Measurements from ENCODE around the gene CIDEB.
"Not testable (repeated sequence)": the region's sequence is repeated elsewhere in the genome, so short reads cannot be mapped to it uniquely, and the experiment has no call there.

CIDEB gene

DNA sequence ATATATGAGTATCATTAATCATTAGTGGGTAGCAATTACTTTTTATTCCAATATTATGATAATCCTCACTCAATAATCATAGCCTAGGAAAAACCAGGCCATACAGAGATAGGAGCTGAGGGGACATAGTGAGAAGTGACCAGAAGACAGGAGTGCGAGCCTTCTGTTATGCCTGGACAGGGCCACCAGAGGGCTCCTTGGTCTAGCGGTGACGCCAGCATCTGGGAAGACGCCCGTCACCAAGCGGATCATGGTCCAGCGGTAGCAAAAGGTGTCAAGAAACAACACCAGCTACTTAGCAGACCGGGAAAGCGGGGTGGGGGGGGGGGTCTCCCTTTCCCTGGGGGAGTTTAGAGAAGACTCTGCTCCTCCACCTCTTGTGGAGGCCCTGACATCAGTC, 20.1 kb upstream of the CIDEB start:
- H3K27me3 ChIP-seq (ENCODE audit: insufficient read depth, low read length, poor library complexity); H3K4me3 ChIP-seq (ENCODE audit: low read depth in 1 of 2, low read length in 2 of 2); H3K27ac ChIP-seq (ENCODE audit: low read length); H3K9ac ChIP-seq (ENCODE audit: low read depth, low read length); ATAC-seq (ENCODE audit: insufficient read depth, low read depth); H3K4me2 ChIP-seq (ENCODE audit: insufficient read depth, low read length); H3K79me2 ChIP-seq (ENCODE audit: insufficient read depth, low read length); H2AFZ ChIP-seq (ENCODE audit: low read depth, low read length); H3K36me3 ChIP-seq (ENCODE audit: insufficient read depth, low read length); H3K9me3 ChIP-seq (ENCODE audit: insufficient read depth, low read length, severe bottlenecking): not testable (repeated sequence)
- TF ChIP-seq, protein P1, sequence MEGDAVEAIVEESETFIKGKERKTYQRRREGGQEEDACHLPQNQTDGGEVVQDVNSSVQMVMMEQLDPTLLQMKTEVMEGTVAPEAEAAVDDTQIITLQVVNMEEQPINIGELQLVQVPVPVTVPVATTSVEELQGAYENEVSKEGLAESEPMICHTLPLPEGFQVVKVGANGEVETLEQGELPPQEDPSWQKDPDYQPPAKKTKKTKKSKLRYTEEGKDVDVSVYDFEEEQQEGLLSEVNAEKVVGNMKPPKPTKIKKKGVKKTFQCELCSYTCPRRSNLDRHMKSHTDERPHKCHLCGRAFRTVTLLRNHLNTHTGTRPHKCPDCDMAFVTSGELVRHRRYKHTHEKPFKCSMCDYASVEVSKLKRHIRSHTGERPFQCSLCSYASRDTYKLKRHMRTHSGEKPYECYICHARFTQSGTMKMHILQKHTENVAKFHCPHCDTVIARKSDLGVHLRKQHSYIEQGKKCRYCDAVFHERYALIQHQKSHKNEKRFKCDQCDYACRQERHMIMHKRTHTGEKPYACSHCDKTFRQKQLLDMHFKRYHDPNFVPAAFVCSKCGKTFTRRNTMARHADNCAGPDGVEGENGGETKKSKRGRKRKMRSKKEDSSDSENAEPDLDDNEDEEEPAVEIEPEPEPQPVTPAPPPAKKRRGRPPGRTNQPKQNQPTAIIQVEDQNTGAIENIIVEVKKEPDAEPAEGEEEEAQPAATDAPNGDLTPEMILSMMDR (IDR thresholded peaks at IDR 0.05; ENCODE audit: borderline replicate concordance, extremely low read depth, low read length, poor library complexity, severe bottlenecking): peak; percentile 21
- H4K20me1 ChIP-seq (ENCODE audit: insufficient read depth, low read length): peaks cover 18% of the 10 kb centered on the region
- H3K4me1 ChIP-seq (ENCODE audit: insufficient read depth, low read length): peaks cover 15% of the 10 kb centered on the region
- DNase-seq: peak; percentile 28

- H3K27me3 ChIP-seq (ENCODE audit: insufficient read depth, low read length, poor library complexity): no peaks in the 10 kb centered on the region
- H3K79me2 ChIP-seq (ENCODE audit: insufficient read depth, low read length): no peaks in the 10 kb centered on the region
- H3K4me3 ChIP-seq (ENCODE audit: low read depth in 1 of 2, low read length in 2 of 2): no peak overlapping the region
- ATAC-seq (ENCODE audit: insufficient read depth, low read depth) (no peak), DNase-seq (peak; percentile 20)
- no peak overlapping the region for H3K27ac ChIP-seq (ENCODE audit: low read length)
- peaks cover 12% of the 10 kb centered on the region for H4K20me1 ChIP-seq (ENCODE audit: insufficient read depth, low read length)
- no peak overlapping the region; the same call in 1 of the 2 replicates for H2AFZ ChIP-seq (ENCODE audit: low read depth, low read length)
- no peak overlapping the region for H3K4me2 ChIP-seq (ENCODE audit: insufficient read depth, low read length)
- no peak for TF ChIP-seq EZH2 (IDR thresholded peaks at IDR 0.05; ENCODE audit: borderline replicate concordance, low read depth, low read length, severe bottlenecking)
- TF ChIP-seq, protein P1 (IDR thresholded peaks at IDR 0.05; ENCODE audit: borderline replicate concordance, extremely low read depth, low read length, poor library complexity, severe bottlenecking): no peak
- no peaks in the 10 kb centered on the region for H3K36me3 ChIP-seq (ENCODE audit: insufficient read depth, low read length)
- H3K9ac ChIP-seq (ENCODE audit: low read depth, low read length): no peak overlapping the region
- H3K9me3 ChIP-seq (ENCODE audit: insufficient read depth, low read length, severe bottlenecking): no peaks in the 10 kb centered on the region
- H3K4me1 ChIP-seq (ENCODE audit: insufficient read depth, low read length): peaks cover 14% of the 10 kb centered on the region
These were observed 19.5 kb upstream of the CIDEB start for GRCh38 chr14:24327303-24327702.

DNA sequence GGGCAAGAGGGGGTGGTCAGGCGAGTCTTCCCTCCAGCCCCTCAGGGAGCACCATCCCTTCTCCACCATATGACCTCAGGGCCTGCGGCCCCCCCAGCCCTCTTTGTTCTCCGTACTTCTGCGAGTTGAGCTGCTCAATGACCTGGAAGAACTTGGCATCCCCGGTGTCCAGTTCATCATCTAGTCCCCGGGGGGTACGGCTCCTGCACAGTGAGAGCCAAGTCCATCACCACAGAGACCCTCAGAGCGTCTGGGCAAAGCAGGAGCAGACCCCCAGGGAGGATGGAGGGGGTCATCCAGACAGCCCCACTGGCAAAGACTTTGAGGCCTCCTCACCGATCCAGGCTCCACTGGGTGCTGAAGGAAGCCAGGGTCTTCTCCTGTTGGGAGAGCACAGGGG, 18.2 kb upstream of the CIDEB start:
- peaks cover 11% of the 10 kb centered on the region; the same call in 1 of the 2 replicates for H4K20me1 ChIP-seq (ENCODE audit: insufficient read depth, low read length)
- H2AFZ ChIP-seq (ENCODE audit: low read depth, low read length): no peak overlapping the region
- DNase-seq (no peak), ATAC-seq (ENCODE audit: insufficient read depth, low read depth) (no peak)
- TF ChIP-seq EZH2 (IDR thresholded peaks at IDR 0.05; ENCODE audit: borderline replicate concordance, low read depth, low read length, severe bottlenecking): no peak
- TF ChIP-seq, protein P1 (IDR thresholded peaks at IDR 0.05; ENCODE audit: borderline replicate concordance, extremely low read depth, low read length, poor library complexity, severe bottlenecking): no peak
- H3K4me2 ChIP-seq (ENCODE audit: insufficient read depth, low read length): no peak overlapping the region
- H3K79me2 ChIP-seq (ENCODE audit: insufficient read depth, low read length): no peaks in the 10 kb centered on the region
- no peak overlapping the region for H3K27ac ChIP-seq (ENCODE audit: low read length)
- H3K9me3 ChIP-seq (ENCODE audit: insufficient read depth, low read length, severe bottlenecking): no peaks in the 10 kb centered on the region
- no peak overlapping the region for H3K9ac ChIP-seq (ENCODE audit: low read depth, low read length)
- H3K27me3 ChIP-seq (ENCODE audit: insufficient read depth, low read length, poor library complexity): no peaks in the 10 kb centered on the region
- no peak overlapping the region for H3K4me3 ChIP-seq (ENCODE audit: low read depth in 1 of 2, low read length in 2 of 2)
- peaks cover 6% of the 10 kb centered on the region; the same call in 1 of the 2 replicates for H3K4me1 ChIP-seq (ENCODE audit: insufficient read depth, low read length)
- no peaks in the 10 kb centered on the region for H3K36me3 ChIP-seq (ENCODE audit: insufficient read depth, low read length)

GRCh38 chr14:24325041-24325530, 17.3 kb upstream of the CIDEB start:
- Histone ChIP-seq H4K20me1 (ENCODE audit: insufficient read depth, low read length) (peaks cover 6% of the 10 kb centered on the region; the same call in 1 of the 2 replicates), H3K4me1 (ENCODE audit: insufficient read depth, low read length) (peaks cover 6% of the 10 kb centered on the region; the same call in 1 of the 2 replicates), H3K79me2 (ENCODE audit: insufficient read depth, low read length) (no peaks in the 10 kb centered on the region), H3K4me2 (ENCODE audit: insufficient read depth, low read length) (no peak overlapping the region), H2AFZ (ENCODE audit: low read depth, low read length) (no peak overlapping the region), H3K27me3 (ENCODE audit: insufficient read depth, low read length, poor library complexity) (no peaks in the 10 kb centered on the region), H3K36me3 (ENCODE audit: insufficient read depth, low read length) (no peaks in the 10 kb centered on the region), H3K4me3 (ENCODE audit: low read depth in 1 of 2, low read length in 2 of 2) (no peak overlapping the region), H3K27ac (ENCODE audit: low read length) (no peak overlapping the region), H3K9me3 (ENCODE audit: insufficient read depth, low read length, severe bottlenecking) (no peaks in the 10 kb centered on the region), H3K9ac (ENCODE audit: low read depth, low read length) (no peak overlapping the region)
- DNase-seq (no peak), ATAC-seq (ENCODE audit: insufficient read depth, low read depth) (no peak)
- TF ChIP-seq EZH2 (IDR thresholded peaks at IDR 0.05; ENCODE audit: borderline replicate concordance, low read depth, low read length, severe bottlenecking): no peak
- TF ChIP-seq, protein P1 (IDR thresholded peaks at IDR 0.05; ENCODE audit: borderline replicate concordance, extremely low read depth, low read length, poor library complexity, severe bottlenecking): no peak
